NCI-H1092 treated with DMSO at 0.1 percent for 48 hours (cell line): ENCODE data around the gene FKBP4.

ENCODE experiments used
- DNase-seq: peaks from one replicate; lab custom pipeline; 2025; lab: John Stamatoyannopoulos, UW

The FKBP4 gene

GRCh38 chr12:2779281-2779680 lies 15.5 kb upstream of the FKBP4 start:
- DNase-seq = no peak

GRCh38 chr12:2783936-2784600 lies 10.7 kb upstream of the FKBP4 start:
- peak; percentile 85 for DNase-seq

DNA sequence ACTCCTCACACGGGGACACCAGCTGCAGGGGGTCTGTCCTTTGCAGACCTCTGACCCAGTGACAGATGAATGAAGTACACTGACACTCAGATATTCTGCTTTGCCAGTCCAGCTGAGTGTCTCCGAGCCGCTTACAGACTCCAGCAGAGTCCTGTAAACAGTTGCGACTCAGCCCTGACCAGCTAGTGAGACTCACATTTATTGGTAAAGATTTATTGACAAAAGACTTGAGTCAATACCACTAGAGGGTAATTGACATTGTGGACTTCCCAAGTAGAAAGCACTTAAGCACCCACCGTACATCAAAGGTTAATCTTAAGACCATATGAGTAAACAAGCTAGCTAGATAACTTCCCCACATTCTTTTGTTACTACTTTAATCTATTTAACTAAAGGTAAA lies 9.8 kb upstream of the FKBP4 start:
- DNase-seq = no peak

DNA sequence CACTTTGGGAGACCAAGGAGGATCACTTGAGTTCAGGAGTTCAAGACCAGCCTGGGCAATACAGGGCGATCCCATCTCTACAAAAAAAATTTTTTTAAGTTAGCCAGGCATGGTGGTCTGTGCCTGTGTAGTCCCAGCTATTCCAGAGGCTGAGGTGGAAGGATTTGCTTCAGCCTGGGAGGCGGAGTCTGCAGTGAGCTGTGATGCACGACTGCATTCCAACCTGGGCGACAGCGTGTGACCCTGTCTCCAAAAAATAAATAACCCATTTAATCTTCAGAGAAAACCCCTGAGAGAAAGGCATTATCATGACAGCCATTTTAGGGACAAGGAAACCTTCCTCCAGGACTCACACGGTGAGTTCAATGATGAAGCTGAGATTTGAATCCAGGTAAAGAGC lies 3.7 kb upstream of the FKBP4 start:
- no peak for DNase-seq

DNA sequence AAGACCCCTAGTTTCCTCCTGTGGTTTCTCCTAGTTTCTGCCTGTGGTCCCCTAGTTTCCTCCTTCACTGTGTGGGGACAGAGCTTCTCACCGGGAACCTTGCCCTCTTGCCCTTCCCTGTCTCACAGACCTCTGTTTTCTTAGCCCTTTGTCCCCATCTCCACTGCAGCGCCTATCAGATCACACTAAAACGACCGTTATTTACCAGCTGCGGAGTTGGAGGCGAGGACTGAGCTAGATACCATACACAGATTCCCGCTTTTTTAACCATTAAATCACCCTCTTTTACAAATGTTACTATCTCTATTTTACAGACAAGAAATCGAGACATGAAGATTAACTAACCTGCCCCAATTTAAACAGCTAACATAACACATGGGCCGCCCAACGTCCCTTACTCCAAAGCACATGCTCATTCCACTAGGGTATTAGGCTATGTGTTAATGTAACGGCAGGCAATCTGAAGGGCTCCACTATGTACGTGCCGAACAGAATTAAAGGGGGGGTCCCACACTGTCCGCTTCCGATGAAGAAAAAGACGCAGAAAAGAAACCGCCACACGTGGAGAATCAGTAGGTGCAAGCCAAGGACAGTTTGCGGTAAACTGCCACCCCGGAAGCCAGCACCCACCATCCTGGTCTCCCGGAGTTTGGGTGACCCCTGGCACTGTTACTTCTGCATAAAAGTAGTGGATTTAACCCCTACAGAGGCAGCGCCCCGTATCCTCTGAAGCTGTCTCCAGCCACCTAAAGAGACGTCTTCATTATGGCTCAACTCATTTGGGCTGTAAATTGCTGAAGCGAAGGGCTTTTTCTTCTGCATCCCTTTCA lies 1.9 kb upstream of the FKBP4 start:
- DNase-seq = no peak

GRCh38 chr12:2793561-2793960 lies 1.2 kb upstream of the FKBP4 start:
- no peak for DNase-seq

GRCh38 chr12:2794191-2794735 lies 507 bp upstream of the FKBP4 start:
- peak; percentile 78 for DNase-seq

- DNase-seq = peak; percentile 49
Observed at GRCh38 chr12:2795291-2796186, 769 bp downstream of the FKBP4 start.

GRCh38 chr12:2796187-2796666 lies 1.5 kb downstream of the FKBP4 start:
- DNase-seq = no peak

DNA sequence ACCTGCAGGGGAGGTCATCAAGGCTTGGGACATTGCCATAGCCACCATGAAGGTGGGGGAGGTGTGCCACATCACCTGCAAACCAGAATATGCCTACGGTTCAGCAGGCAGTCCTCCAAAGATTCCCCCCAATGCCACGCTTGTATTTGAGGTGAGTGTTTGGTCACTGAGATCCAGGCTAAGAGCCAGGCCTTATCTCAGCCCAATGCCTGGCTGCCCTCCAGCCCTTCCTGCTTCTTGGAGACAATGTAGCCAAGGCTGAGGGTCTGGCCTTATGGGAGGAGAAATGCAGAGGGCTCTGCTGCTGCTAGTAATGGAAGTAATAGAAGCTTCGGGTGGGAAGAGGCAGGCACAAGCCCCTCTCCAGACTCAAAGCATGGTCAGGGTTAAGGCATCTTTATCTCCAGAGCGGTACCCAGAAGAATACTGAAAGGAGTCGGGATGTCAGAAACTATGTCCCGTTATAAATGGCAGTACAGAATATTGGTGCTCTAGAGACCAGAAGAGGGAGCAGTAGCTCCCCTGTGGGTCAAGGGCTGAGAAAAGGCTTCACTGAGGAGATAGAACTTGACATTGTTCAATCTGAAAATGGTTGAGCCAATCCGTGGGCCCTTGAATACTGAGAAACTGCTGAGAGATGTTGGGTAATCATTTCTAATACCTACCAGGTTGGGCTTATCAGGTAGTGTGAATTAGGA lies 3.1 kb downstream of the FKBP4 start:
- DNase-seq = no peak

DNA sequence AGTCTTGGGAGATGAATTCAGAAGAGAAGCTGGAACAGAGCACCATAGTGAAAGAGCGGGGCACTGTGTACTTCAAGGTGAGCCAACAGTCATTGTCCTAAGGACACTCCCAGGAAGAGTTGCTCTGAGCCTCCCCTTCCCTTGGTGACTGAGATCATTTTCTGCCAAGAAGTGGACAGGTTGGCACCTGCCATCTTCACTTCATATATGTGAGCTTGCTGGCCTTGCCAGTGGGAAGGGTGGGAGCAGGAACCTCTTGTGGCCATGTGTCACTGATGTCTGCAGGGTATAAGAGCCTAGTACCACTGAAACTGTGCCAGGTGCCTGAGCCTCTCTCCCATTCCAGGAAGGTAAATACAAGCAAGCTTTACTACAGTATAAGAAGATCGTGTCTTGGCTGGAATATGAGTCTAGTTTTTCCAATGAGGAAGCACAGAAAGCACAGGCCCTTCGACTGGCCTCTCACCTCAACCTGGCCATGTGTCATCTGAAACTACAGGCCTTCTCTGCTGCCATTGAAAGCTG lies 5.3 kb downstream of the FKBP4 start:
- no peak for DNase-seq

GRCh38 chr12:2801044-2801783 lies 6.4 kb downstream of the FKBP4 start:
- no peak for DNase-seq

DNA sequence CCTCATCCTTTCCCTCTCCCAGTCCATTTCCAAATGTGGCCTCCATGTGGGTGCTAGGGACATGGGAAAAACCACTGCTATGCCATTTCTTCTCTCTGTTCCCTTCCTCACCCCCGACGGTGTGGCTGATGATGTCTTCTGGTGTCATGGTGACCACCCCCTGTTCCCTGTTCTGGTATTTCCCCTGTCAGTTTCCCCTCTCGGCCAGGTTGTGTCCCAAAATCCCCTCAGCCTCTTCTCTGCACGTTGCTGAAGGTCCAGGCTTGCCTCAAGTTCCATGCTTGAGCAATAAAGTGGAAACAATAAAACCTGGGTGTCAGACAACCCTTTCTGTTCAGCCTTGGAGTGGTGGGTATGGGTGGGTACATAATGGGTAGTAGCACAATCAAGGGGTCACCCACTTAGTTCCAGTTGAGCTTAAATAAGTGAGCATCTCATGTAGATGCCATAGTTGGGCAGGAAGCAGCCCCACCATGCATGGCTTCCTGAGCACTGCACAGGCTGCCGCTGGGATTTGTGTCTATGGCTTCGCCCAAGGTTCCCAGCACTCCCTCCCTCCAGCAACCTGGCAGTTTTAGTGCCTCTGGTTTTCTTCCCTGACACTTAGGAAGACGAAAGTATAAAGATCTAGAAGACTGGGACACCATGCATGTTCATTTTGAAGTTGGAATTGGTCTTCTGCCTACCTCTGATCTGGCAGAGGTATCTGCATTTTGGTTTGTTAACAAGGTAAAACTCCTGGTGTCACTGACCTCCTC lies 9.0 kb downstream of the FKBP4 start:
- no peak for DNase-seq

GRCh38 chr12:2804393-2805142 lies 9.8 kb downstream of the FKBP4 start:
- no peak for DNase-seq

DNA sequence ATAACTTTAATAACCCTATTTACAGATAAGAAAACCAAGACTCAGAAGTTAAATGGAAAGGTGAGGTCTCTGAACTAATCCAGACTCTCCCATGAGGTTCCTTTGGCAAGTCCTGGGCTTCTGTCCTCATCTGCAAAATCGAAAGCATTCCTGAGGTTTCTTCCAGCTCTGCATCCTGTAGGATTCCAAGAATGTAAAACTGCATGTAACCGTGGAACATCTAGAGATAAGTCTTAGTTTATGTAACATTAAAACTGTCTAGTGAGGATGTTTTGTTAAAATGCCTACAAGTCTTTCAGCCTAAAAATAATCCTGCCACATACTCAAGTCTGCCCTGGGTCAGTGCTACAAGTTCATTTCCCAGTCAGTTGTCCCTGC lies 10.4 kb downstream of the FKBP4 start:
- no peak for DNase-seq

GRCh38 chr12:2806700-2807099 lies 11.9 kb downstream of the FKBP4 start:
- no peak for DNase-seq

- no peak for DNase-seq
Observed at GRCh38 chr12:2811801-2812200, 17.0 kb downstream of the FKBP4 start.

DNA sequence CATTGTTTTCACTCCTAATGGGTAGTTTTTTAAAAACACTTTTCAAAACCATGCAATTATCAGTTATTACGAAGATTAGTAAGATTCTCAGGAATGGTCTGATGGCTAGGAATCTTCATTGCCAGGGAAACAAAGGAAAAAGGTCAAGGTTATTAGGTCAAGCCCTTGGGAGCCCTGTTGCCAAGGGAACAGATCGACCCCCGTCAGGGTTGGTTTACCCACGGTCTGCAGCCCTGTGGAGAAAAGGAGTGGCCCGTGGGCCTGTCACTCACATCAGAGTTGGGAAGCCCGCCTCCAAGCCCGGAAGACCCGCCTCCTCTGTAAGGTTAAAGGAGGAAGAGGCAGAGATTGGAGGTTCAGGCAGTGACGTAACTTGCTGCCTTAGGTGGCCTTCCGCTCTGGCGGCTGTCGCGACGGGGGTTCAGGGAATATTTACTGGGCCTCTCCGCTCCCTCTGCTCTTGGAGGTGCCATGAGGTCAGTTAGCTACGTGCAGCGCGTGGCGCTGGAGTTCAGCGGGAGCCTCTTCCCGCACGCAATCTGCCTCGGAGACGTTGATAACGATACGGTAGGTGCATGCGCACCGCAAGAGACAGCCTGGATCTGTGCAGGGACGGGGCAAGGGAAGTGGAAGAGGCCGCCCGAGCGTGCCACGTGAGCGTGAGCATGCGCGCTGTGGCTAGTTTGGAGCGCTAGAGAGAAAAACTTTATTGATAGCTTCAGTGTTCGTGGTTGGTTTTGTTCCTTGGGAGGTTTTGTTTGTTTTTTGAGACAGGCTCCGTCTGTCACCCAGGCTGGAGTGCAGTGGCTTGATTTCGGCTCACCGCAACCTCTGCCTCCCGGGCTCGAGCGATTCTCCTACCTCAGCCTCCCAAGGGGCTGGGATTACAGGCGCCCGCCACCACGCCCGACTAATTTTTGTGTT lies 17.8 kb downstream of the FKBP4 start, which contains the start of gene ITFG2:
Gene ITFG2, plus strand, starts transcription at position 379 of the 924 bp plus-strand sequence. Its CDS starts 93 bp downstream, at position 472.
- DNase-seq = peak; percentile 100
